ENCODE data around the gene FAM184B. TPM values are rescaled to one million over a fixed set of nuclear protein-coding genes. Genes with fewer than 3 reads are reported as not detected.

FAM184B gene
- total RNA-seq, 4 donors from 2014 or later: 0.07 to 0.13 TPM; not detected in 2

GRCh38 chr4:17771284-17771908 lies 10.0 kb downstream of the FAM184B start:
- TF ChIP-seq POLR2A (IDR thresholded peaks at IDR 0.05) (no peak), CTCF (IDR thresholded peaks at IDR 0.05) (no peak)
- 31 to 37% methylated on average over 8 of the region's 8 CpGs for WGBS, 2 donors
- H3K4me3 ChIP-seq (ENCODE audit: low read depth, poor library complexity, severe bottlenecking): no peak overlapping the region
- intact Hi-C loops (cut with DNase I; ENCODE audit: low total_unique reads): no loop called here
- no peak for DNase-seq (ENCODE audit: low spot score in 2 of 2)

- TF ChIP-seq CTCF (IDR thresholded peaks at IDR 0.05) (no peak), POLR2A (IDR thresholded peaks at IDR 0.05) (no peak)
- WGBS, 2 donors: 46 to 58% methylated on average over 4 of the region's 4 CpGs
Observed at GRCh38 chr4:17770845-17771244, 10.6 kb downstream of the FAM184B start.

GRCh38 chr4:17769406-17770174 lies 11.8 kb downstream of the FAM184B start:
- DNase-seq (ENCODE audit: low spot score in 2 of 2): no peak
- TF ChIP-seq POLR2A (IDR thresholded peaks at IDR 0.05) (no peak), CTCF (IDR thresholded peaks at IDR 0.05) (no peak)
- intact Hi-C loops (cut with DNase I; ENCODE audit: low total_unique reads): no loop called here
- H3K4me3 ChIP-seq (ENCODE audit: low read depth, poor library complexity, severe bottlenecking): no peak overlapping the region
- WGBS, 2 donors: 44 to 55% methylated on average over 8 of the region's 8 CpGs

More at GRCh38 chr4:17770845-17771244, 10.6 kb downstream of the FAM184B start:
- intact Hi-C loops (cut with DNase I; ENCODE audit: low total_unique reads): no loop called here
- no peak for DNase-seq (ENCODE audit: low spot score in 2 of 2)
- H3K4me3 ChIP-seq (ENCODE audit: low read depth, poor library complexity, severe bottlenecking): no peak overlapping the region

- 92 to 96% methylated on average over 6 to 22 of the region's 33 CpGs for WGBS, 2 donors
- no peak overlapping the region for H3K4me3 ChIP-seq (ENCODE audit: low read depth, poor library complexity, severe bottlenecking)
- DNase-seq (ENCODE audit: low spot score in 2 of 2): no peak
- TF ChIP-seq POLR2A (IDR thresholded peaks at IDR 0.05) (no peak), CTCF (IDR thresholded peaks at IDR 0.05) (no peak)
- intact Hi-C loops (cut with DNase I; ENCODE audit: low total_unique reads): no loop called here
Observed at GRCh38 chr4:17766826-17767458, 14.5 kb downstream of the FAM184B start.

GRCh38 chr4:17765514-17766286 lies 15.7 kb downstream of the FAM184B start:
- no peak for TF ChIP-seq POLR2A (IDR thresholded peaks at IDR 0.05)
- no peak for TF ChIP-seq CTCF (IDR thresholded peaks at IDR 0.05)
- WGBS, 2 donors: 82 to 91% methylated on average over 11 of the region's 11 CpGs
- intact Hi-C loops (cut with DNase I; ENCODE audit: low total_unique reads): no loop called here
- DNase-seq (ENCODE audit: low spot score in 2 of 2): no peak
- H3K4me3 ChIP-seq (ENCODE audit: low read depth, poor library complexity, severe bottlenecking): no peak overlapping the region

All from lower leg skin (tissue), 4 donors.